T-helper 22 cell (primary cell): ENCODE data around the gene MEIS3.
A peak's percentile ranks its signal among the peaks of the same experiment; 100 is the strongest.

Experiments
- DNase-seq: peaks from one replicate; pipeline ENCODE4 v3.0.0-alpha.2; 2020; ENCODE audit warnings: low read depth

The MEIS3 gene

DNA sequence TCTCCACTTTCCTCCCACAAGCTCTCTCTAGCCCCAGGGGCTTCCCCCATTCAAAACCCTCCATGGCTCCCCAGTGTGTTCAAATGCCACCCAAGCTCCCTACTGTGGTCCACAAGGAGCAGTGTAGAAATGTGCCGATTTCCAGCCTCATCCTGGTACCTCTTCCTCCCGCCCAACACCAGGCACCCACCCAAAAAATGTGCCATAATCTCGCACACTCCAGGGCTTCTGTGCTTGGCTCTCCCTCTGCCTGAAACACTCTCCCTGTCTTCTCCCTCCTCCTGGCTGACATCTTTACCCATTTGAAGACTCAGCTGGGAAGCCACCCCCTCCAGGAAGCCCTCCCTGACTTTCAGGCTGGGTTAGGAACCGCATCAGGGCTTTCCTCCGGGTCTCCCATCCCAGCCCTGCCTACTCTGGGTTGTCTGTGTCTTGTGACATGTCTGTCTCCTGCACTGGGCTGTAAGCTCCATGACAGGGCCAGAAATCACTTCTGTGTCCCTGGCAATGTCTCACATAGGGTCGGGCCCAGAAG, 16.6 kb upstream of the MEIS3 start:
- no peak for DNase-seq

DNA sequence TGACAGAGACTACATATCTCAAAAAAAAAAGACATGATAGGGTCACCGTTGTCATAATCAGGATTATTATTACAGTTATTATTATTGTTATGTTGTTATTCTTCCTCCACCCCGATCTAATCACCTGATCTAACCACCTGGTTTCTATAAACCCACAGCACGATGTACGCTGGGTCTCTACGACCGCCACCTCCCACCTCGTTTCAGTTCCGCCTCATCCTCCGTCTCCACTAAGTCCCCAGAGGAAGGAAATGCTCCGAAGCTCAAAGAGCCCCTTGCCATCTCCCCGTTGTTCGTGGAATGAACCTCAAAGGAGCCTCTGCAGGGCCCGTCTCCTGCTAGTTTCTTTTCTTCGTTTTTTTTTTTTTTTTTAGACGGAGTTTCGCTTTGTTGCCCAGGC, 15.9 kb upstream of the MEIS3 start:
- no peak for DNase-seq

DNA sequence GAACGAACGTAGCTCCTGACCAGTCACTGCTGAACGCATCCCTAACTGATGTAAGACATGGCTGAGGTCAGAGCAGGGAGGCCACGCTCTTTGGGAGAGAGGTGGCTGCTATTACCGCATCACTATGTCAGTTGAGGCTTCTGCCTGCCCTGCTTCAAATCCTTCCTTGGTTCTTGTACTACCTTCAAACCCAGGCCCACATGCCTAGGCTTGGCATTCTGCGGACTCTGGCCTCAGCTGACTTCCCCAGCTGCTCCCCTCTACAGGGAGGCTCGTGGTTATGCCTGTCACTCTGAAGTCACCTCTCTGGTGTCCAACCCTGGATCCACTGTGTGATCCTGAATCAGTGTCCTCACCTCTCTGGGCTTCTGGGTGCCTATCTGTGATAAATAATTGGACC, 14.8 kb upstream of the MEIS3 start:
- no peak for DNase-seq

DNA sequence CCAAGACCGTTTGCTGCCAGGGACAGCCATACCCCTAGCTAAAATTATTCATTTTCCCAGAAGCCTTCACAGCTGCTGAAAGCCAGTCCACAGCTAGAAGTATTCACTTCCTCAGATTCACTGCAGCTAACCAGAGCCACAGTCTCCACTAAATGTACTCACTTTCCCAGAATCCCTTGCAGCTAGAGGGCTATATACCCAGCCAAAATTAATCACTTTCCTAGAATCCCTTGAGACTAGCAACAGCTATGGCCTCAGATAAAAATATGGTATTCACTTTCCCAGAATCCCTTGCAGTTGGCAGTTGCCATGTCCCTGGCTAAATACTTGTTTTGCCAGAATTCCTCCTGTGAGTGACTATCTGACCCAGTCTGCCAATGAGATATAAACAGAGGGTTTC, 13.8 kb upstream of the MEIS3 start:
- no peak for DNase-seq

DNA sequence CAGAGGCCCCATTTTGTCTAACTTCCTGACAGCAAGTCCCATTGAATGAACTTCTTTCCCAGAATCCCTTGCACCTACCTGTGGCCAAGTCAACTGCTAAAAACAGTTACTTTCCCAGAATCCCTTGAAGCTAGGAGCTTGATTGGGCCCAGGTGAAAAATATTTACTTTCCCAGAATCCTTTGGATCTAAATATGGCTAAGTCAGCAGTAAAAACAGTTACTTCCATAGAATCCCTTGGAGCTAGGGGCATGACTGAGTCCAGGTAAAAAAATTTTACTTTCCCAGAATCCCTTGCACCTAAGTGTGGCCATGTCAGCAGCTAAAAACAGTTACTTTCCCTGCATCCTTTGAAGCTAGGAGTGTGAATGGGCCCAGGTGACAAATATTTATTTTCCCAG, 13.2 kb upstream of the MEIS3 start:
- no peak for DNase-seq

DNA sequence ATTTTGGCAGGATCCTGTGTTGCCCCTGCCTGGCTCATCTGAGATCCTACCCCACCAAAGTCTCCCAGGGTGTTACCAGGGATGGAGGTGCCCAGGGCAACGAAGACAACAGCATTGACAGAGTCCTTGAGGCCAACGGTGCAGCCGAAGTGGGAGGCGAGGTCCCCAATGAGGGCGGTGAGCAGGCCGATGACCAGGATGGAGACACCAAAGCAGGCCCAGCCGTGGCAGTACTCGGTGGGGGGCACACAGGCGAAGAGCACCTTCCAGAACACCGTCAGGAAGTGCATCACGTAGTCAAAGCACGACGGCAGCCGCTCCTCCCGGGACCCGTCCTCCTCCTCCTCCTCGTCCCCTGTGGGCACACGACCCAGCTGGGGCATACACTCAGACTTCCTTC, 12.8 kb upstream of the MEIS3 start:
- no peak for DNase-seq

DNA sequence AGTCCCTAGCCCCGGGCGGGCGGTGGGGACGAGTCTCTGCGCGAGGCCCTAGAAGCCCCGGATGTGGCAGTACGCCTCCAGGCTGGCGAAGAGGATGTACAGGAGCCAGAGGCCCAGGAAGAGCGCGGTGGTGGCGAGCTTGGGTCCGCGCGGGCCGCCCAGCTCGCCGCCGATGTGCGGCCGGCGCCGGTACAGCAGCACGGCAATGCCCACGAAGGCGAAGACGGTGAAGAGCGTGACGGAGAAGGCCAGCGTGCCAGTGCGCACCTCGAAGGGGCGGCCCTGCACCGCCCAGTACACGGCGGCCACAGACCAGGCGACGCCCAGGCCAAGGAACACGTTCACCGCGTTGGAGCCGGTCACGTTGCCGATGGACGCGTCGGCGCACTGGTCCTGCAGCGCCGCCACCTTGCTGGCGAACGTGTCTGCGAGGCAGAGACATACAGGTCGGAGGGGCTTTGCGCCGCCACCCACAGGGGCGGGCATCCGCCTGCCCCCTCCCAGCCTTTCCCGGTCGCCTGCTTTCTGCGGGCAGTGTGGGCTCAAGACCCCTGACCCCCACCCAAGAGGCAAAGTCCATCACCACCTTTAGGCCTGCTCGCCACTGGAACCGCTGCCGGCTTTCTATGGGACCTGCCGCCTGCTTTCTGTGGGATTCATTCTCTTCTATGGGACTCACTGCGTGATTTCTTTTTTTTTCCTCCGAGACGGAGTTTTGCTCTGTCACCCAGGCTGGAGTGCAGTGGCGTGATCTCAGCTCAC, 10.9 kb upstream of the MEIS3 start:
- DNase-seq = no peak

DNA sequence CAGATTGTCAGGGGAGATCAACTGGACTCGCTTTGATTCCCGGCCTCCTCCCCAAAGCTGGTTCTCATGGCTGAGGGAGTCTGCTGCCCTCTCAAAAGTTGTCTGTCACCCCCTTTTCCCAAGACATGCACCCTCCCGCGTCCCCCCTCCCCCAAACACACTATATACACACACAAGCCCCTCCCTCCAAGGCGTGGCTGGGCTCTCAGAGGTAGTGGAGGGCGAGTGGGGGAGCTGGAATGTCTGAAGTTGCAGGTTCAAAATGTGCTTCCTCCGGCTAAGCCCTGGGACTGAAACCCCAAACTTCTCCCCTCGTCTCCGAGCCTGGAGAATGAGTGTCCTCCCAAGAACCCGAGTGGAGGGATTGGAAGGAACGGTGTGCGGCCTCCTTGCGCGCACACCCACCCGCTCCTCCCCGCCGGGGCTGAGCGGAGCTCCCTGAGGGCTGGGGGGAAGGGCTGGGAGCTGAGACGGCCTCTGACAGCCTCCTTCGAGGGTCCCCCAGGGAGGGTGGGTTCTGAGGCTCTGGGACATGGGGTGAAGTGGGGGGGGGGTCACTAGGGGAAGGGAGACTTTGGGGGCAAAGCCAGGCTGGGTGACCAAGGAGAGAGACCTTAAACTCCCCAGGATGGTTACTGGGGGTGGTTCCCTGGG, 9.9 kb upstream of the MEIS3 start:
- DNase-seq = no peak

DNA sequence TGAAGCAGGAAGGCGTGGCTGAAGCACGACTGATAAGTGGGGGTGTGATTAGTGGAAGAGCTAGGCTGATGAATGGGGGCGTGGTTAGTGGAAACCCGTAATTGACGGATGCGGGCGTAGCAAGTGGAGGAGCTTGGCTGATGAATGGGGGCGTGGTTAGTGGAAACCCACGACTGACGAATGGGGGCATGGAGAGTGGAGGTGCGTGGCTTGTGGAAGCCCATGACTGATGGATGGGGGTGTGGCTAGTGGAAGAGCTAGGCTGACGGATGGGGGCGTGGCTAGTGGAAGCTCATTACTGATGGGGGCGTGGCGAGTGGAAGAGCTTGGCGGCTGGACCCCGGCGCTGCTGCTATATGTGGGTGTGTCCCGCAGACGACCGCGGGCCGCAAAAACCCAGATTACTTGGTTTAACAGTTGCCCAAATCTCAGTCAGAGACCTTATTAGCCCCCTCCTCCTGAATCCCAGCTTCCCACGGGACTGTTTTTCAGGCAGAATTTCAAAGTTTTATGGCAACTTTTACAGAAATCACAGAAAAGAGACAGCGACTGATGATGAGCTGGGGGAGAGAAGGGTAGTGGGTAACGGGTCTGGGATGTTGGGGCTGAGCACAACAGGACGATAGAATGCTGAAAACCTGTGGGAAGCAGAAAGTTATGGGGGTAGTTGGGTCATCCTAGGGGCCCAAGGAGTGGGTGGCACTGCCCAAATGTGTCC, 9.0 kb upstream of the MEIS3 start:
- peak; percentile 89 for DNase-seq

DNA sequence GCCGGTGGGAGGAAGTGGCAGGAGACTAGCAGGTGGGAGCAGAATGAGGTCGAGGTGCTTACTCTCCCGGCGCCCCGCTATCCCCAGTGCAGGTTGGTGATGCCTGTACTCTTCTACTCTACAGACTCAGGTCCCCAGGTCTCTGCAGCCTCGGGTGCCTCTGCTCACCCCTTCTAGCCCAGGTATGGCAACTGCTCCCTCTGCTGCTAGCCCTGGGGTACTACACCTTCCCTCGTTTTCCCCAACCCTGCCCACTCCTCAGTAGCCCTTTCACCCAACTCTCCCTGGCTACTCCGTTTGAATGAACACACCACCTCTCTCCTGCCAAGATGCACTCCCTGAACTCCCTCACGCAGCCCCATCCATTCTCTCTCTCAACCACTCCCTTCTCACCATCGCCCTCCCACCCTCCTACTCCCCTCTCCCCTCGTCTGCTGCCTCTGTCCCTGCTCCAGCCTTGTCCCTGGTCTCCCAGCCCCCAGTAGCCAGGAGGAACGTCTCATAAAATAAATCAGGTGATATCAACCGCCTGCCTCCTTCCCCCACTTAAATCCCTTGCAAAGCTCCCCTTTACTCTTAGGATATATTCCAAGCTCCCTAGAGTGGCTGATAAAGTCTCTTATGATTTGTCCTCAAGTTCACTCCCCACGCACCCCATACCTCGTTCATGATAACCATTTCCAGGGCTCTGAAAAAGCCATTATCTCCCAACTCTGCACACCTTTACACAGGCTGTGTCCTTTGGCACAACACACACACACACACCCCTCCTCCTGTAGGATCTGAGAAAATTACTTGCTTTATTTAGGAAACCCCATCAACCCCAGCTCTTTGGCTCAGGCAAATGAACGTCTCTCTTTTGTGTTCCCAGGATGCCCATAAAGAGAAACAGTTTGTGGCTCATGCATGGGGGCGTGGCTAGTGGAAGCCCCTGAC, 8.2 kb upstream of the MEIS3 start:
- DNase-seq = peak; percentile 34

DNA sequence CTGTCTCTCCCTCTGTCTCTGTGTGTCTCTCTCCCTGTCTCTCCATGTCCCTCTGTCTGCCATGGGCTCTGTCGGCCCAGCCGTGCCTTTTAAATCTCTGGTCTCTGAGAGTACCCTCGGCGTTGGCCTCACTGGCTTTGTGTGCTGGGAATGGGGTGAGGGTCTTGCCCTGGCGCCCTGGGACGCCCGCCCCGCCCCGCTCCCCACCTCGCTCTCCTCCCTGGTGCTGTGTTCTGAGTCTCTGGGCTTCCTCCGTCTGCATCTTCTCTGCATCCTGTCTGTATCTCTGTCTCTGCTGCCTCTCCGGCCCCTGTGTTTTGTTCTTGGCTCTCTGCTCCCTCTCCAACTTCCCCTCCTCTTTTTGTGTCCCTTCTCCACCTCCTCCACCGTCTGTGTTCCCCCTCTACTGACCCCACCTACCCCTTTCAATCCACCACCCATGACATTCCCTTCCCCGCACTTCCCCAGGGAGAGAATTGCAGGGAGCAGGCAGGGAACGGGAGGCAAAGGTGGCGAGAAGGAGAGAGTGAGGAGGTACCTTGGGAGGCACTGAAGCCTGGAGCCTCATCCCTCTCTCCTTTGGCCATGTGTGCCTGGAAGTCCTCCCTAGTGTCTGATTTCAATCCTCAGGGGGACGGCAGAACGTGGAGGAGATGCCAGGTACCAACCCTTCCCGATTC, 4.0 kb upstream of the MEIS3 start:
- DNase-seq = no peak

DNA sequence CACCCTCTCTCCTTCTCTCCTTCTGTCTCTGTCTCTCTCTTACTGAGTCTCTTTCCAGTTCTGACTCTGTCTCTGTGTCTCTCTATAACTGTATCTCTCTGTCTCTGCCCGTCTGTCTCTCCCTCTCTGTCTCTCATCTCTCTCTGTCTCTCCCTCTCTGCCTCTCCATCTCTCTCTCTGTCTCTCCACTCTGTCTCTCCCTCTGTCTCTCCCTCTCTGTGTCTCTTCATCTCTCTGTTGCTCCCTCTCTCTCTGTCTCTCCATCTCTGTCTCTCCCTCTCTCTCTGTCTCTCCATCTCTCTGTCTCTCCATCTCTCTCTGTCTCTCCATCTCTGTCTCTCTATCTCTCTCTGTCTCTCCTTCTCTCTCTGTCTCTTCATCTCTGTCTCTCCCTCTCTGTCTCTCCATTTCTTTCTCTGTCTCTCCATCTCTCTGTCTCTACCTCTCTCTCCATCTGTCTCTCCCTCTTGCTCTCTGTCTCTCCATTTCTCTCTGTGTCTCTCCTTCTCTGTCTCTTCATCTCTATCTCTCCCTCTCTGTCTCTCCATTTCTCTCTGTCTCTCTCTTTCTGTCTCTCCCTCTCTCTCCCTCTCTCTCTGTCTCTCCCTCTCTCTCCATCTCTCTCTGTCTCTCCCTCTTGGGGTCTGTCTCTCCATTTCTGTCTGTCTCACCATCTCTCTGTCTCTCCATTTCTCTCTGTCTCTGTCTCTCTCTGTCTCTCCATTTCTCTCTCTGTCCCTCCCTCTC, 3.3 kb upstream of the MEIS3 start:
- no peak for DNase-seq

DNA sequence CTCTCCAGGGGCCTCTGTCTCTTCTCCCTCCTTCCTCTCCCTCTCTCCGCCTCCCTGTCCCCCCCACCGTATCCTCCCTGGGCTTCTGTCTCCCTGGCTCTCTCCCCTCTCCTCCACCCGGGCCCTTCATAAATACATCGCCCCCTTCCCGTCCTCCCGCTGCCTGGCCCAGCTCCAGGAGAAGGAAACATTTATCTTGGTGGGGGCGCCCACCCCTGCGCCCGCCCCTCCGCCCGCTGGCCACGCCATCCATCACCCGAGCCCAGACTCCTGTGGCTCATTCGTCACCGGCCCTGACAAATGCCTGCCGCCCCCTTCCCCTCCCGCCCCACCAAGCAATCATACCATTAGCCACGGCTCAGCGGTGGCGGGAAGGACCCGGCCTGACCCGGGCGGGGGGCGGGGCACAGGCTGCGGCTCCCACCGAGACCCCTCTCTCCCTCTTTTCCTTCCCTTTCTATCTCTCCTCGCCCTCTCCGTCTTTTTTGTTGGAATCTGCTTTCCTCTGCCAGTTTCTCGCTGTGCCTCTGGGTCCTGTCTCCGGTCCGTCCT, 2.6 kb upstream of the MEIS3 start:
- DNase-seq = no peak

DNA sequence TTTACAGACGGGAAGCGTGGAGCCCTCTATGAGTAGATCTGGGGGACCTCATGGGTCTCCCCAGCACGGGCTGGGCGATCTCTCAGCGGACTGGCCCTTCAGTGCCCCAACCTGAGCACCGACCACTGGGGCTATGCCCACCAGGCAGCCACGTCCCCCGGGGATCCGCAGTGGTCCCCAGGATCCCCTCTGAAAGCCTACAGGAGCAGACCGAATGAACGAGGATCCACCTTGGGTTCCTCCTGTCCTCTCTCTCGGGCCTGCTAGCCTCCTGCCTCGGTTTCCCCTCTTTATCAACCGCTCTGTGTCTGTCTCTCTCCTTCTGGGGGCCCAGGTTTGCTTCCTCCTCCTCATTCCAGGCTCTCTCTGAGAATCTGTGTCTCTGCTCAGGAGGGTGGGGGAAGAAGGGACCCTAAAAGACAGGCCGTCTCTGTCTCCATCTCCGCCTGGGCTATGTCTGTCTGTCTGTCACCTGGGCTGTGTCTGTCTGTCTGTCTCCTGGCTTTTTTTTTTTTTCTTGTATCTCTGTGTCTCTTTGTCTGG, 2.0 kb upstream of the MEIS3 start:
- DNase-seq = no peak

DNA sequence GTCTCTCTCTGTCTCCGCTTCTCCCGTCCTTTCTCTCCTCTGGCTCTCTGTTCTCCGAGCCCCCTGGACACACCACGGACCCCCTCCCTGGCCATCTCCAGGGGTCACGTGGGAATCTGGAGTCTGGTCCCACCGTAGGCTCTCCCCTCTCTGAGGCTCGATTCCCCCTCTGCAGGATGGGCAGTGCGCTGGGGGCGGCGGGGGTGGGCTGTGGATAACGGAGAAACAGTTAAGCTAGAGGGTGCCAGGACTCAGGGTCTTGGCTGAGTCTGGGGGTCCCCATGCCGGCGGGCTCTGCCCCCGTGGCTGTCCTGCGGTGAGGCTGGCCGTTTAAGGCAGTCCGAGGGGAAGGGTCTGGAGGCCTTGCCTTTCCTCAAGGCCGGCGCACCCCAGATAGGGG, 462 bp upstream of the MEIS3 start:
- DNase-seq = no peak

DNA sequence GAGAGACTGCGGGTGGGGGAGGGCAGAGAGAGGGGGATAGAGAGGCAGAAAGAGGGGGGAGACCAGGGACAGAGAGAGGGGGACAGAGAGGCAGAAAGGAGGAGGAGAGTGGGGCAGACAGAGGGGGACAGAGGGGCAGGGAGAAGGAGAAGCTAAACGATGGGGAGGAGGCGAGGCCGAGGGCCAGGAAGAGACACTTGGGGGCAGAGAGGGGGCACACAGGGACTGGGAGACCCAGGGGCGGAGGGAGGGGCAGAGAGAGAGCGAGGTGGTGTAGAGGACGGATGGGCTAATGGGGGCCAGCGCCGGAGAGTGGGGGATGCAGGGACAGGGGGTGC, 666 bp downstream of the MEIS3 start:
- DNase-seq = no peak

DNA sequence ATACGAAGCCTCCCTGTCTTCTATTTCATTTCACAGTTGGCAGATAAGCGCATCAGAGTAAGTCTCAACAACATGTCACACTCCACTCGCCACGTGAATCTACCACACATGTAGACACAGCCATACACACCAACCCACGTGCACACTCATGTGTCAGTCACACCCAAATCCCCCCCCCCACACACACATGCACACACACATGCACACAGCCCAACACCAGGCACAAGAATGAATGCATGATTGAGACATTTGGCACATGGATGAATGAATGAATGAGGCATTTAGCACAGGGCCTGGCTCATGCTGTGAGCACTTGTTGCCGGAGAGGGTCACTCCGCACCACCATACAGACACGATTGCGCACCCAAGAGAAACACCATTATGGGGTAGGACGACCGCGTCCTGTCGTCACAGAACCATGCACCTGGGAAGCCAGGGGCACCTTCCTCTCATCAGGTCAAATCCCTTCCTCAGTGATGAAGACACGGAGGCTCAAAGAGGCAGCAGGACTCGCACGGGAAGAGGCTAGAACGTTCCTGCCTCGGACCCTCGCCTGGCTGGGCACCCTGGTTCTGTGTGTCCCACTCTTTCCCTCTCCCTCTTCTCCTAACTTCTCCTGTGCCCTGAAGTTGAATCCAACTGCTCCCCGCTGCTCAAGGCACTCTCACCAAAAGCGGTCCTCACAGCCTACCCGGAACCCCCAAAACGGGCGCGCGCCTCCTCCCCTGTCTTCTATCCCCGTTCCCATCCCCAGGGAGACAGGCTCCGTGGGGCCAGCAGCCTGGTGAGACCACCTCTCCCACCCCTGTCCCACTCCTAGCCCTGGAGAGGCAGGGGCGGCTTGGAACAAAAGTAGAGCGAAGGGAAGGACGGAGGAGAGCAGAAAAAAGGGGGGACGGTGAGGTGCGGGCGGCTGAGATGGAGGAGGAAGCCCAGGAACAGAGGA, 1.3 kb downstream of the MEIS3 start:
- no peak for DNase-seq

DNA sequence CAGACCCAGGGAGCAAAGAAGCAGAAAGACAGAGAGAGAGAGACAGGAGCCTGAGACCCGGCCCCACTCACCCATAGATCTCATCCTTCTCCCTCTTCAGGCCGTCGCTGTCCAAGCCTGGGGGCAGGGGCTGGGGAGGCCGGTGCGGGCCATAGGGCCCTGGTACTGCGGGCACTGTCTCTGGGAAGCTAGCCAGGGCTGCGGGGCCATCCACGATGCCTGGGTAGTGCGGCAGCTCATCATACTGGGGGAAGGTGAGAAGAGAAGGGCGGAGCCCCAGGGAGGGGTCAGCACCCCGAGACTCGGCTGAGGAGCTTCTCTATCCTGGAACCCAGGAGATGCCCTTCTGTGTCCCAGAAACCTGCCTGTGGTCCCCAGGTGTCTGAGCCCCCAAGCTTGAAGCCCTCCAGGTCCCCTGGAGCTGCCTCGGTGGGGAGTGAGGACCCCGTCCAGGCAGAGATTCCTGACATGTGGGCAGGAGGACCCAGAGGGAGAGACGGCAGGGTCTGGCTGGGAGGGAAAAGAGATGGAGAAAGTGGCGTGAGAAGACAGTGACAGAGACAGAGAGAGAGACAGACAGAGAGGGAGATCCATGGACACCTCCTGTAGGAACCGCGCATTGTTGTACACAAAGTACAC, 2.1 kb downstream of the MEIS3 start:
- DNase-seq = no peak

DNA sequence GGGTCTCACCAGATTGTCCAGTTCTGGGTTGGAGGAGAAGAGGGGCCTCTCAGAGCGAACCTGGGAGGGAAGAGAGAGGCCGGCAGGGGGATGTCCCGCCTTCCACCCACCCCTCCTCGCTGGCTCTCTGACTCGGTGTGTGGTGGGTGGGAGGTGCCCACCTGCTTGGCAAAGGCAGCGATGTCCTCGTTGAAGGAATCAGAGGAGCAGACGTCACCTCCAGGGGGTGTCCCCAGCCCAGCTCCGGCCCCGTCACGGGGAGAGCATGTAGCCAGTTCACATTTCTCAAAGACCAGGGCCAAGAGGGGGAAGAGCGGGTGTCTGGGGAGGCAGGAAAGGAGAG, 2.7 kb downstream of the MEIS3 start:
- no peak for DNase-seq
